Measurements from ENCODE around the gene GRAMD1B.

The GRAMD1B gene

GRCh38 chr11:123546515-123546914 lies 116.4 kb downstream of the GRAMD1B start:
- Histone ChIP-seq H3K27me3 (ENCODE audit: control insufficient read depth, insufficient read depth, low read length) (no peaks in the 10 kb centered on the region), H3K27ac (ENCODE audit: low read depth, low read length) (no peak overlapping the region), H3K36me3 (ENCODE audit: control insufficient read depth, insufficient read depth, low read length) (no peaks in the 10 kb centered on the region), H3K4me3 (ENCODE audit: low read length) (no peak overlapping the region), H3K9ac (ENCODE audit: low read length) (no peak overlapping the region), H3K4me1 (ENCODE audit: control insufficient read depth, insufficient read depth, low read length) (no peaks in the 10 kb centered on the region)

DNA sequence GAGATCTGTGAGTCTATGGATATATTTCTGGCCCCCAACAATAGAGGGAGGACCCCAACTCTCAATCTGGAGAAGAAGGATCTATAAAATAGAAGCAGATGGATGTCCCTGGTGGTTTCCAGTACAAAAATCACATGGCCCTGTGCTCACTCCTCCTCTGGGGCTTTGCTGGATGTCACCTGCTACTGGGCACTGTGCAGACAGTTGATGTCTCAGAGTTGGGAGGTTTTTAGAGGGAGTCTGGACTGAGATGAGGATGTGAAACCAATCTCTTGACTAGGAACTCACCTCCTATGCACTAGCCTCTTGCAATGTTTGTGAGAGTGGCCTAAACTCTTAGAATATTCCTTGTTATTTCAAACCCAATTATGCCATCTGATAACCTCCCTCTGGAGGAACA lies 117.1 kb downstream of the GRAMD1B start:
- no peak overlapping the region for H3K9ac ChIP-seq (ENCODE audit: low read length)
- no peak overlapping the region for H3K27ac ChIP-seq (ENCODE audit: low read depth, low read length)
- H3K27me3 ChIP-seq (ENCODE audit: control insufficient read depth, insufficient read depth, low read length) = no peaks in the 10 kb centered on the region
- no peaks in the 10 kb centered on the region for H3K4me1 ChIP-seq (ENCODE audit: control insufficient read depth, insufficient read depth, low read length)
- no peaks in the 10 kb centered on the region for H3K36me3 ChIP-seq (ENCODE audit: control insufficient read depth, insufficient read depth, low read length)
- H3K4me3 ChIP-seq (ENCODE audit: low read length) = no peak overlapping the region

GRCh38 chr11:123548774-123549173 lies 118.7 kb downstream of the GRAMD1B start:
- Histone ChIP-seq H3K27me3 (ENCODE audit: control insufficient read depth, insufficient read depth, low read length) (no peaks in the 10 kb centered on the region), H3K27ac (ENCODE audit: low read depth, low read length) (no peak overlapping the region), H3K36me3 (ENCODE audit: control insufficient read depth, insufficient read depth, low read length) (no peaks in the 10 kb centered on the region), H3K9ac (ENCODE audit: low read length) (no peak overlapping the region), H3K4me1 (ENCODE audit: control insufficient read depth, insufficient read depth, low read length) (no peaks in the 10 kb centered on the region), H3K4me3 (ENCODE audit: low read length) (no peak overlapping the region)

DNA sequence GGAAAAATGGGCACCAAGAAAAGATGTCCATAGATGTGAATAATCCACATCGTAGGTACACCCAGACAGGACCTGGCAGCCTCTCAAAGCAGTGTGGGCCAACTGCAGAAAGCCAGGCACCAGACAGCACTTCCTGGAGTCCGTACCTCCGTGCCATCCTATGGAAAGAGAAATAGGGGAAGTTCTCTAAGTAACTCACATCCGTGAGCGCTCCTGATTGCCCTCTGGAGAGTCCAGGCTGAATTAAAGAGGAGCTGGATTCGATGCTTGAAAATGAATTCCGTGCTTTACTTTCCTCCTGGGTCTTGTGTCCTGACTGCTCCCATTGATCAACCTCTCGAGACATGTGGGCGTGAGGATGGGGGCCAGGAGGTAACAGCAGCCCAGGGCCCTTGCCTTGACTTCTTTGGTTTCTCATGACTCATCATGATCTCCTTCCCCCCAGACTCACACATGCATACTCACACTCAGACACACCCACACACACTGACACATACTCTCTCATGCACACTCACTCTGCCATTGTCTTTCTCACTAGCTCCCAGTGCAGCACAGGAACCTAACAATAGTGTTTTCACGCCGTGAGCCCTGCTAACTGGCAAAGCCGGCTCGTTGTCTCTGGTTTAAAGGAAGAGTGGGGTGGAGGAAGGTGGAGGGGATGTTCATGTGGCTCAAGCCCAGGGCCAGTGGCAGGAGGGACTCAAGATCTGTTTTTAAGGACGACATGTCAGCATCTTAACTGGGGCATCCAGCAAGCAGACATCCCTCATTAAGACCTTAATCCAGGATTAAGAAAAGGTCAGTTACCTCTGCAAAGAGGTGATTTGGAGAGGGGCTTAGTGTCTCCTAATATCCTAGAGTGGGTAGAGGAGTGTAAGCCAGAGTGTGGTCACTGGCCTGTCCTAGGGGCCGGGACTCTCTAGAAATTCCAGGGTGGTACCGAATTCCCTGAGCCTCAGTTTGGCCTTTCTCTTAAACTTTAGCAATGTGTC lies 120.2 kb downstream of the GRAMD1B start:
- Histone ChIP-seq H3K27ac (ENCODE audit: low read depth, low read length) (no peak overlapping the region), H3K4me3 (ENCODE audit: low read length) (no peak overlapping the region), H3K36me3 (ENCODE audit: control insufficient read depth, insufficient read depth, low read length) (no peaks in the 10 kb centered on the region), H3K9ac (ENCODE audit: low read length) (no peak overlapping the region), H3K27me3 (ENCODE audit: control insufficient read depth, insufficient read depth, low read length) (no peaks in the 10 kb centered on the region), H3K4me1 (ENCODE audit: control insufficient read depth, insufficient read depth, low read length) (no peaks in the 10 kb centered on the region)

- Histone ChIP-seq H3K4me1 (ENCODE audit: control insufficient read depth, insufficient read depth, low read length) (no peaks in the 10 kb centered on the region), H3K36me3 (ENCODE audit: control insufficient read depth, insufficient read depth, low read length) (no peaks in the 10 kb centered on the region), H3K4me3 (ENCODE audit: low read length) (no peak overlapping the region), H3K27me3 (ENCODE audit: control insufficient read depth, insufficient read depth, low read length) (no peaks in the 10 kb centered on the region), H3K27ac (ENCODE audit: low read depth, low read length) (no peak overlapping the region), H3K9ac (ENCODE audit: low read length) (no peak overlapping the region)
Observed at GRCh38 chr11:123551079-123551478, 121.0 kb downstream of the GRAMD1B start.

DNA sequence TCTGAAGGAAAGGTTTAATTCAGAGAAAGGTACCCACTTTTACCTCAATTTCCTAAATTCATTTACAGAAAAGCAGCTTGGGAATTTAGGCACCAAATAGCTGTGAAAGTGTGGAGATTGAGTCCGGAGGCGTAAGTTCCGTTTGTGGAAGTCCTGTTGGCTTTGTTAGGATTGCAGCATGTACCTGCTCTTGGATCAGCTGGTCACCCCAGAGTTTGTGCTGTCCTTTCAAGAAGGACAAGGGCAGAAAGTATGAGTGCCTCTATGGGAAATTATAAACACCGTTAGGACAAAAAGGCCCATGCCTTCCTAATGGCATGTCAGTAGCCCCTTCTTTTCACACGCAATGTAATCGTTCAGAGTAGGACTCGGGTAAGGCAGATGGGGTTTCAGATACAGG lies 126.6 kb downstream of the GRAMD1B start:
- Histone ChIP-seq H3K27ac (ENCODE audit: low read depth, low read length) (no peak overlapping the region), H3K9ac (ENCODE audit: low read length) (no peak overlapping the region), H3K4me3 (ENCODE audit: low read length) (no peak overlapping the region), H3K36me3 (ENCODE audit: control insufficient read depth, insufficient read depth, low read length) (no peaks in the 10 kb centered on the region), H3K27me3 (ENCODE audit: control insufficient read depth, insufficient read depth, low read length) (no peaks in the 10 kb centered on the region), H3K4me1 (ENCODE audit: control insufficient read depth, insufficient read depth, low read length) (peaks cover 6% of the 10 kb centered on the region)

GRCh38 chr11:123558536-123559315 lies 128.7 kb downstream of the GRAMD1B start:
- no peak overlapping the region for H3K4me3 ChIP-seq (ENCODE audit: low read length)
- peaks cover 6% of the 10 kb centered on the region for H3K4me1 ChIP-seq (ENCODE audit: control insufficient read depth, insufficient read depth, low read length)
- no peaks in the 10 kb centered on the region for H3K36me3 ChIP-seq (ENCODE audit: control insufficient read depth, insufficient read depth, low read length)
- no peak overlapping the region for H3K9ac ChIP-seq (ENCODE audit: low read length)
- no peak overlapping the region for H3K27ac ChIP-seq (ENCODE audit: low read depth, low read length)
- no peaks in the 10 kb centered on the region for H3K27me3 ChIP-seq (ENCODE audit: control insufficient read depth, insufficient read depth, low read length)

- Histone ChIP-seq H3K27ac (ENCODE audit: low read depth, low read length) (no peak overlapping the region), H3K36me3 (ENCODE audit: control insufficient read depth, insufficient read depth, low read length) (no peaks in the 10 kb centered on the region), H3K9ac (ENCODE audit: low read length) (no peak overlapping the region), H3K27me3 (ENCODE audit: control insufficient read depth, insufficient read depth, low read length) (no peaks in the 10 kb centered on the region), H3K4me3 (ENCODE audit: low read length) (peak overlapping the region; percentile 64), H3K4me1 (ENCODE audit: control insufficient read depth, insufficient read depth, low read length) (peaks cover 6% of the 10 kb centered on the region)
Observed at GRCh38 chr11:123559523-123559955, 129.5 kb downstream of the GRAMD1B start.

DNA sequence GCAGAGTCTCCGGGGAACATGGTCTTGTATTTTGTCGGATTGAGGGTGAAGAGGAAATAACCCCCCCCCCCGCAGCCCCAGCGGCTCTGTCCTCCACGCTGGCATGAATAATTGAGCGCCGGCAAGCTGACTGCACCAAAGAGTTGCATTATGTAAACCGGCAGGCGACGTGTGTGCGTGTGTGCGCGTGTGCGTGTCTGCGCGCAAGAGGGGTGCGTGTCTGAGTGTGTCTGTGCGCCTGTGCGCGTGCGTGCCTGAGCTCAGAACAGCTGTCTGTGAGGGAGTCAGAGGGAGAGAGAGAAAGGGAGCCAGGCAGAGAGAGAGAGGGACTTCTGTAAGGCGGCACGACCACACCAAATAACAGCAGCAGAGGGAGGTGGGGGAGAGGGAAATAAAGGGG lies 129.9 kb downstream of the GRAMD1B start:
- Histone ChIP-seq H3K27ac (ENCODE audit: low read depth, low read length) (no peak overlapping the region), H3K4me3 (ENCODE audit: low read length) (peak overlapping the region; percentile 64), H3K36me3 (ENCODE audit: control insufficient read depth, insufficient read depth, low read length) (no peaks in the 10 kb centered on the region), H3K9ac (ENCODE audit: low read length) (no peak overlapping the region), H3K4me1 (ENCODE audit: control insufficient read depth, insufficient read depth, low read length) (peaks cover 6% of the 10 kb centered on the region), H3K27me3 (ENCODE audit: control insufficient read depth, insufficient read depth, low read length) (no peaks in the 10 kb centered on the region)

- H3K4me3 ChIP-seq (ENCODE audit: low read length) = no peak overlapping the region
- H3K27me3 ChIP-seq (ENCODE audit: control insufficient read depth, insufficient read depth, low read length) = no peaks in the 10 kb centered on the region
- H3K27ac ChIP-seq (ENCODE audit: low read depth, low read length) = no peak overlapping the region
- H3K4me1 ChIP-seq (ENCODE audit: control insufficient read depth, insufficient read depth, low read length) = peaks cover 6% of the 10 kb centered on the region
- no peaks in the 10 kb centered on the region for H3K36me3 ChIP-seq (ENCODE audit: control insufficient read depth, insufficient read depth, low read length)
- no peak overlapping the region for H3K9ac ChIP-seq (ENCODE audit: low read length)
Observed at GRCh38 chr11:123561431-123561800, 131.3 kb downstream of the GRAMD1B start.

GRCh38 chr11:123562158-123562557 lies 132.1 kb downstream of the GRAMD1B start:
- Histone ChIP-seq H3K27ac (ENCODE audit: low read depth, low read length) (no peak overlapping the region), H3K9ac (ENCODE audit: low read length) (no peak overlapping the region), H3K4me1 (ENCODE audit: control insufficient read depth, insufficient read depth, low read length) (peaks cover 6% of the 10 kb centered on the region), H3K4me3 (ENCODE audit: low read length) (no peak overlapping the region), H3K36me3 (ENCODE audit: control insufficient read depth, insufficient read depth, low read length) (no peaks in the 10 kb centered on the region), H3K27me3 (ENCODE audit: control insufficient read depth, insufficient read depth, low read length) (no peaks in the 10 kb centered on the region)

DNA sequence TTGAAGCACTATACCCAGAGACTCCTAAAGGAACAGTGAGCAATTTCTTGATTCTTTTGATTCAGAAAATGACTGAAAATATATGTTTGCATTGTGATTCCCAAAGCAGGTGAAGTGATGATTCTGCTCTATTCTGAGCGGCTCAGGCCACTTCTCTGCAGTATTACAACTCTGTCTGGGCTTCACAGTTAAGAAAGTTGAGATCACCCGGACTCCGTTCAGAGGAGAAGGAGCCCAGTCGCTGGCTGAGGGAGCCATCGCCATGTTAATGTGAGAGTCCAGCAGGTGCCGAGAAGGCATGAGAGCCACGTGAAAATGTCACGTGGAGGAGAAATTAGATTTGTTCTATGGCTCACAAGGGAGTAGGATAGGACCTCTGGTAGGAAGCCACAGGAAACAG lies 132.8 kb downstream of the GRAMD1B start:
- H3K36me3 ChIP-seq (ENCODE audit: control insufficient read depth, insufficient read depth, low read length) = no peaks in the 10 kb centered on the region
- H3K27me3 ChIP-seq (ENCODE audit: control insufficient read depth, insufficient read depth, low read length) = no peaks in the 10 kb centered on the region
- H3K4me1 ChIP-seq (ENCODE audit: control insufficient read depth, insufficient read depth, low read length) = peaks cover 6% of the 10 kb centered on the region
- H3K9ac ChIP-seq (ENCODE audit: low read length) = no peak overlapping the region
- H3K27ac ChIP-seq (ENCODE audit: low read depth, low read length) = no peak overlapping the region
- H3K4me3 ChIP-seq (ENCODE audit: low read length) = no peak overlapping the region

All from rectal smooth muscle tissue (tissue), 1 donor.